Ishikawa (cell line): ENCODE measurements around the gene LPCAT1.

Experiments used
- NFIC ChIP-seq: IDR thresholded peaks from 2 replicates; pipeline ENCODE4 v1.6.1; 2012
- RAD21 ChIP-seq: IDR thresholded peaks from 2 replicates; pipeline ENCODE4 v1.6.1; 2012; ENCODE audit warnings: low read depth
- USF1 ChIP-seq: IDR thresholded peaks from 2 replicates; pipeline ENCODE4 v1.6.1; 2012

DNA sequence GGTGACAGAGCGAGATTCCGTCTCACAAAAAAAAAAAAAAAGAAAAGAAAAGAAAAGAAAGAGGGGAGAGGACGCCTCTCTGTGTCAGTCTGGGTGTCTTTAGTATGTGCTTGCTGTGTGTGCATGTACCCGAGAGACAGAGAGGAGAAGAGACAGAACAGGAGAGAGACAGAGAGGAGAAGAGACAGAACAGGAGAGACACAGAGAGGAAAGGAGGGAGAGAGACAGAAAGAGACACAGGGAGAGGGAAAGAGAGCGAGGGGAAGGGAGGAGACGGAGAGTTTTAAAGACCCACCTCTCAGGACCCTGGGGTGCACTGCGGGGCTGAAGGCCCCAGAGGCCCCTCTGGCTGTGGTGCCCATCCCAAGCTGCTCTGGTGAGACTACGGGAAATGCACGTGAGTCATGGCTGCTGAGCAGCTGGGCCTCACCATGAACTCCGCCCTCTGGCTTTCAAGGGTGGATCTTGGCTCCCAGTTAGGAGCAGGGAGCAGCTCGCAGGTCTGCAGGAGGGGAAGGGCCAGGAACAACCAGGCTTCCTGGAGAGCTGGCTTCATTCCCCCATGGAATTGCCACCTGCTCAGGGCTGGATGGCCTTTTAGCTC is 86.4 kb downstream of the LPCAT1 start:
- TF ChIP-seq USF1, result no peak
- no peak for TF ChIP-seq NFIC
- TF ChIP-seq RAD21, result no peak
